Activated CD8-positive, alpha-beta memory T cell treated with anti-CD3 and anti-CD28 coated beads for 24 hours (primary cell): ENCODE results near the gene ING1.
"Not testable (repeated sequence)": the region's sequence is repeated elsewhere in the genome, so short reads cannot be mapped to it uniquely, and the experiment has no call there.

Experiments
- DNase-seq: peaks from one replicate; pipeline ENCODE4 v3.0.0-alpha.2; 2020

The ING1 gene

DNA sequence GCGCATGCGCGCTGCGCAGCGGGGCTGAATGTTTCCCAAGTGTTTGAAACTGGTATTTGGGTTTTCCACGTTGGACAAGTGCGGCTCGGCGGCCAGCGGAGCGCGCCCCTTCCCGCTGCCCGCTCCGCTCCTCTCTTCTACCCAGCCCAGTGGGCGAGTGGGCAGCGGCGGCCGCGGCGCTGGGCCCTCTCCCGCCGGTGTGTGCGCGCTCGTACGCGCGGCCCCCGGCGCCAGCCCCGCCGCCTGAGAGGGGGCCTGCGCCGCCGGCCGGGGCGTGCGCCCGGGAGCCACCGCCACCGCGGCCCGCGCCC lies at the start of gene ING1:
Gene ING1, plus strand, starts transcription at position 59 of the 311 bp plus-strand sequence. CDS start 450 bp downstream, outside the sequence.
- DNase-seq, result no peak

GRCh38 chr13:110664041-110664440 lies 49.5 kb upstream of the ING1 start:
- no peak for DNase-seq

- no peak for DNase-seq
Measured at GRCh38 chr13:110664673-110665072, 48.8 kb upstream of the ING1 start.

DNA sequence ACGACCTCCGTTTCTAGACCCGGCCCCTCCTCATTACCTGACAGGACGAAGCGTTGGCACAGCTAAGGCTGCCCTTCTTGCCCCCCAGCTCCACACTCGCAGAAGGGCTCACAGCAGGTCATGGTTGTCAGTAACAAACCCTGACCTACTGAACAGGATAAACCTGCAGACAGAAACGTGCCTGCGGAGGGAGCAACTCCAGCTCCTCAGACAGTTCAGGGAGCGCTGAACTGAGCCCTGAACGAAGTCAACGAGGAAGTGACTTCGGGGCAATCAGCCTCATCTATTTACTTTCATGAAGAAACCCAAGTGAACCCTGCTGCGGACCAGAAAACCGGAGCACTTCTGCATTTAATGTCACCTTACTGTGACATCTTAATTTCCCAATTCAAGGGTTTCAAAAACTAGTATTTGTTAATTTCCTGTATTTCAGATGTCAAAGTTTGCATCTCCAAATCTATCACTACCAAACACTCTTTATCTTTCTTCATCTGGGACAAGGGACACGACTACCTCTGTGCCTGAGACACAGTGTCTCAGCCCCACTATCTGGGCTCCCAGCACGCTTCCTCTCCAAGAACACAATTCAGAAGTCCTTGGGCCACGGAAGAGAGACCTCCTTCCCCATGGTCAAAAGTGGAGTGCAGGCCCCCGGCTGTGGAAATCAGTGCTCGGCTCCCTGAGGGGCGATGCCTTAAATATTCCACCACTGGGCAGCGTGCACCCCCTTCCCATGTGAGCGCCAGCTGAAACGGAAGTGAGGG lies 47.8 kb upstream of the ING1 start:
- no peak for DNase-seq

GRCh38 chr13:110666255-110666533 lies 47.3 kb upstream of the ING1 start:
- DNase-seq, result no peak

- no peak for DNase-seq
Measured at GRCh38 chr13:110669036-110669435, 44.5 kb upstream of the ING1 start.

GRCh38 chr13:110669814-110670213 lies 43.7 kb upstream of the ING1 start:
- DNase-seq, result not testable (repeated sequence)

- no peak for DNase-seq
Measured at GRCh38 chr13:110676595-110677587, 36.6 kb upstream of the ING1 start.

GRCh38 chr13:110677731-110678545 lies 35.6 kb upstream of the ING1 start:
- no peak for DNase-seq

GRCh38 chr13:110680852-110681251 lies 32.6 kb upstream of the ING1 start:
- DNase-seq, result no peak

- no peak for DNase-seq
Measured at GRCh38 chr13:110681868-110682550, 31.5 kb upstream of the ING1 start.

DNA sequence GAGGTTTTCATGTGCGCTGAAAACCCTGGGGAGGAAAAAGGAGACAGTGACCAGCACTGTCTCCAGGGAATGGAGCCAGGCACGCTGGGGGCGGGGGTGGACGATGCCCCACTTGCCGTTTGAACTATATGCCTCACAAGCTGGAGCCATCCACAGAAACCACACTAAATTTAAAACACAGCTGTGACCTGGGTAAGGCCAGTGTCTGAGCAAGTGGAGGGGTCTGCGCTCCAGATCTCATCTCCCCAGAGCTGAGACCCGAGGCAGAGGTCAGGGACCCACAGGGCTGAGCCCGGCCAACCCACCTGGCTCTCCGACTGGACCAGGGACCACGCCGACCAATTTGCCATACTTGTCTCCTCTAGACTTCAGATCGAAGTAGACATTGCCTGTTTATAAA lies 30.8 kb upstream of the ING1 start:
- DNase-seq, result no peak

GRCh38 chr13:110683203-110683883 lies 30.2 kb upstream of the ING1 start:
- DNase-seq, result no peak

GRCh38 chr13:110683921-110684320 lies 29.6 kb upstream of the ING1 start:
- DNase-seq, result no peak

GRCh38 chr13:110684388-110685056 lies 29.0 kb upstream of the ING1 start:
- DNase-seq, result no peak

- DNase-seq, result no peak
Measured at GRCh38 chr13:110685305-110686020, 28.0 kb upstream of the ING1 start.

GRCh38 chr13:110687736-110688135 lies 25.8 kb upstream of the ING1 start:
- DNase-seq, result peak; percentile 28

GRCh38 chr13:110689041-110689440 lies 24.5 kb upstream of the ING1 start:
- peak; percentile 41 for DNase-seq

DNA sequence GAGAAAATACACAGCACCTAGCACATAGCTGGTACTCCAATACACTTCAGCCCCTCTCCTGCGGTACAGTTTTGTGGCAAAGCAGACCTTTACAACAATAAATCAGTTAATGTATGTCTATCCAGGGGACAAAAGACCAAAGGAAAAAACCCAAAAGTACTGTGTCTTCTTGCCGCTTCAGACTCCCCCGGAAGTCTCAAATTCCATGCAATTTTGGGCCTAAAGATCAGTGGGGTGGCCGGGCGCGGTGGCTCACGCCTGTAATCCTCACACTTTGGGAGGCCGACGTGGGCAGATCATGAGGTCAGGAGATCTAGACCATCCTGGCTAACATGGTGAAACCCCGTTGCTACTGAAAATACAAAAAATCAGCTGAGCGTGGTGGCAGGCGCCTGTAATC lies 23.8 kb upstream of the ING1 start:
- DNase-seq, result peak; percentile 42

- peak; percentile 53 for DNase-seq
Measured at GRCh38 chr13:110690516-110690915, 23.0 kb upstream of the ING1 start.

- not testable (repeated sequence) for DNase-seq
Measured at GRCh38 chr13:110695774-110696173, 17.7 kb upstream of the ING1 start.
